NCI-H510A (cell line): ENCODE data around the gene VAV3.

Experiments
- DNase-seq: peaks from one replicate; lab custom pipeline; 2025; lab: John Stamatoyannopoulos, UW

The VAV3 gene

GRCh38 chr1:107833061-107833460 is 131.9 kb downstream of the VAV3 start:
- no peak for DNase-seq

GRCh38 chr1:107831921-107832320 is 133.1 kb downstream of the VAV3 start:
- no peak for DNase-seq

DNA sequence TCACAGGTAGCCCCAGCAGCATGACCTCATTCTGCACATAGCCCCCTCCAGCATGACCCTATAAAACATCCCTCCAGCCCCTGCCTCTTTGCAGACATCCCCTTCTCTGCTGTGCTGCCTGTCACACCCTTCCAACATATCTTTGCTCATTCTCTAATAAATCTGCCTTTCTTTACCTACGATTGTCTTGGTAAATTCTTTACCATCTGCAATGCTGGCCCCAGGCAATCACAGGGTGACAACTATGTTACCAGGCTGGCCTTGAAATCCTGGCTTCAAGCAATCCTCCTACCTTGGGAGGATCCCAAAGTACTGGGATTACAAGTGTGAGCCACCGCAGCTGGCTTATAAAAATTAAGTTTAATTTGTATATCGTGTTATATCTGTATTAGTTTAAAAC is 134.5 kb downstream of the VAV3 start:
- DNase-seq, result no peak

DNA sequence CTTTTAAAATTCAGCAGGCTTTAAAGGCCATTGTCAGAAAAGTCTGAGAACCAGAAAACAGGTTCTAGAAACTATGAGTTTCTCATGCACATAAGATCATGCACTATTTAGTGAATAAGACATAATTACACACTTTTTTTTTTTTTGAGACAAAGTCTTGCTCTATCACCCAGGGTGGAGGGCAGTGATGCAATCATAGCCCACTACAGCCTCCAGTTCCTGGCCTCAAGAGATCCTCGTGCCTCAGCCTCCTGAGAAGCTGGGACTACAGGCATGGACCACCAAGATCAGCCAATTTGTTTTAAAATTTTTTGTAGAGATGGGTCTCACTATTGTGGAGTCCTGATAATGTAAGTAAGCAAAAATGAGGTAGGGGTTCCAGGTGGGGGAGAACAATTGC is 134.9 kb downstream of the VAV3 start:
- DNase-seq, result no peak

DNA sequence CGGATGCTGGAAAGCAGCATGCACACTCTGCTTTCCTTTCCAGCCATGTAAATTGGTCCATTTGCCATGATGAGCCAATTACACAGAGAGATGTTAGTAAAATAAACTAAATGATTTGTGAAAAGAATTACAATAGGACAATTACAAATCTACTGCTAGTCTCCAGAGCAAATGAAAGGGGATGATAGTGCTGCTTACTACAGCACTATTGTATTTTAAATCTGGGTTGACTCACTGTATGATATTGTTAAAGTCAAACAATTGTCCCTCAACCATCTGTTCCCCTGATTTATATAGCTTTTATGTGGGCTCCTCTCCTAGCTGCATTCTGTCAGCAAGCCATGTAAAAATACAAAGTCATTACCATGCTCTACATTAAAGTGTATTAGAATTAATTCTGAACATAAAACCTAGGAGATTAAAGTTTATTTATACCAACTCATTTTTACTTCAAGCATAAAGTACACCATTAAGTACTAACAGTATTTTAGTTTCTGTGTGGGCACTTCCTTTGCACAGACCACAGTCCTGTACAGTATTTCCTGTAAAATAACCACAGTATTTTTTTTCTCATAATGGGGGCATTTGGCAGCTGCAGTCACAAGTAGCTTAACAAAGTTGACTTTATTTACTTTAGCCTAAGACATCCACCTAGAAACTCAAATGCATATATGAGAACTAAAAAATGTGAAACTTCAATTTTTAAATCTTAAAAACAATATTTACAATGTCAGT is 135.8 kb downstream of the VAV3 start:
- no peak for DNase-seq

DNA sequence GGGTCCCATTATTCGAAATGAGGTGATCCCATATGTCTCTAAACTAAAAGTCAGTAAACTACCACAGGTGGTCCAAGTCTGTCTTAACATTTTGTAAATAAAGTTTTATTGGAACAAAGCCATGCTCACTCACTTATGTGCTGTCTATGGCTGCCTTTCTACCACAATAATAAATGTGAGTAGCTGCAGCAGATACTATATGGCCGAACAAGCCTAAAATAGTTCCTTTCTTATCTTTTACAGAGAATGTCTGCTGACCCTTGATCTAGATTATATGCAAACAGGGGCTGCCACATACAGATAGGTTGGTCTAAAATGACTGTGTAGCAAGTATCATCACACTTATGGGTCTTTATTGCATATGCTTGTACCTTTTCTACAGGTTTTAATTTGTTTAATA is 140.0 kb downstream of the VAV3 start:
- no peak for DNase-seq

DNA sequence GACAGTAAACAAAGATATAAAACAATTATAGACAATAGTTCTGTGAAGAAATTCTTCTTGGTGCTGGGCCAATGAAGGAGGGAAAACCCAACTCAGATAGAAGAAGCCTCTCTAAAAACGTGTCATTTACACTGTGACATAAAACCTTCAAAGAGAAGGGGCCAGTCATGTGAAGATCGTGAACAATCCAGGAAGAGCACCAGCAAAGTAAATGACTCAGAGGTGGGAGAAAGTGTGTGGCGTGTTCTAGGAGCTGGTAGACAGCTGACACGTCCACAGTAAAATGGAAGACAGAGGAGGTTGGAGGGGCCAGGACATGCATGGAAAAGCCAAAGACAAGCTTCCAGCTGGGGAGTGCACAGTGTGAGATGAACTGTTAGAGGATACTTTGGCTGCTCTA is 143.6 kb downstream of the VAV3 start:
- DNase-seq, result no peak

GRCh38 chr1:107820801-107821200 is 144.2 kb downstream of the VAV3 start:
- no peak for DNase-seq

DNA sequence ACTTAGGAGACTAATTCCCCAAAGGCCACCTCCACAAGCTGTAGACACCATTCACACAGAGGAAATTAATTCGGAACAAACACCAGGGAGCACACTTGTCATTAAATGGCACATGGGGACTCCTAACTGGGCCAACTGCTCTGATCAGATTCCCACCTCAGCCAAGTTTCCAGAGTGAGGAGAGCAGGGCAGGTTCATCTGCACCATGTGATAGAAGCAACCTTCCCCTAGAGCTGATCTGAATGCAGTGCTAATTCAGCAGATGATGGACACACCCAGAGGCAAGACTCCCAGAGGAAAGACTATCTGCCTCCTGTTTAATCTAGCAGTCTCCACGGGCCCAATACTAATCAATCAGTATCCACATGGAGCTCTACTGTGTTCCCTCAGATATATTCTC is 147.0 kb downstream of the VAV3 start:
- DNase-seq, result no peak

DNA sequence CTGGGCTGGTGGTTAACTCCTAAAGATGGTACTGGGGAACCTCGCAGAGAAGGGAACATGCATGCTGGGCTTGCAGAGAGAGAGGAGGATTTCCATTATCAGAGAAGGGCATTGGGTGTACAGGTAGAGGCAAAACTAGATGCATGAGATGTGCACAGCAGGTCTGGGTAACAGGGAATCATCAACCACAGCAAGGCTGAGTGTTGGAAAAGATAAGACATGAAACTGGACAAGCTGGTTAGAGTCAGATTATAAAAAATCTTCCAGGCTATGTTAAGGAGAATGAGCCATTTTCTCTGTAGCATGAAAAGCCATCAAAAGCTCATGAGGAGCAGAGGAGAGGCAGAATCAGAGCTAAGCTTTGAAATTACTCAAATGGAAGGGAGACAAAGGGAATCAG is 147.8 kb downstream of the VAV3 start:
- DNase-seq, result no peak

GRCh38 chr1:107810291-107810951 is 154.6 kb downstream of the VAV3 start:
- no peak for DNase-seq

DNA sequence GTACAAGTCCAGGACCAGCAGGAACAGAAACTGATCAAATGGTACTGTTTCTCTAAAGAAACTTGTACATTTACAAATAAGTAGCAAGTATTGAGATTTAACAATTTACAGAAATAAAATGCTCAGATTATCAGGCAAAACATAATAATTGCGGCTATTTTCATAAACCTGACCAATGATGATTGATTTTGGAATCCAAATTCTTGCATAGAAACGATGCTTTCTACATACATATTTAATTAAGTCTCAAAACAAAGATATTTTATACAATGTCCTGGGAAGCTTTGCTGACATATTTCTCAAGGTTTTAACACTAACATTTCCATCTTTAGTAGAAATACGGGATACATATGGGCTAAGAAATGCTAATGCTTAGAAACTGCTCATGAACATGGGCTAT is 157.1 kb downstream of the VAV3 start:
- DNase-seq, result no peak

DNA sequence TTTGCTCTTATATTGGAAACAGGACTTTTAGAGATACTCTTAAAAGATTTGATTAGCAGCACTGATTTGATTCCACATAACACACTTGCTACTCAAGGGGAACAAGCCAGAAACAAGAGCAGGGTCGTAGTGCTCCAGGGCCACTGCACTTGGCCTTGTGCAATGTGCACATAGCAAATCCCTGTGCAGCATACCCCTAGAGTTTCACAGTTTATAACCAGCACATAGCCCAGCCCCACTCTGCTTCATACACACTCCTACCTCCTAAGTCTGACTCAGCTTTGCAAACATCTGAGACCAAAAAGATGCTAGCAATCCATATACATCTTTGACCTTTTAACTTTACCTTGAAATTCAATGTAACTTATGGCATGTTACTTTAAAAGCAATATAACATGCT is 157.6 kb downstream of the VAV3 start:
- DNase-seq, result no peak

DNA sequence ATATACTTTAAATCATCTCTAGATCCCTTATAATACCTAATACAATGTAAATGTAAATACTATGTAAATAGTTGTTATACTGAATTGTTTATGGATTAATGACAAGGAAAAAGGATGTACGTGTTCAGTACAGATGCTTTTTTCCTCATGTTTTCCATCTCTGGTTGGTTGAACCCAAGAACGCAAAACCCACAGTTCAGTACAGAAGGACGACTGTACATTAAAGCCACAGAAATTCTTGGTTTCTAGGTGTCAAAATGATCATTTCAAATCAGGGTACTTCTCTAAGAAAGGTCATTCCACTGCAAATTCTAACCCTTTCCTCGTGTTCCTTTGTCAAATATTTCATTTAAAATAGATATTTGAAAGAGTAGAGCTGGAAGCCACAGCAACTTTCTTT is 158.1 kb downstream of the VAV3 start:
- DNase-seq, result no peak

- DNase-seq, result no peak
These were observed 160.2 kb downstream of the VAV3 start for GRCh38 chr1:107804741-107805140.

DNA sequence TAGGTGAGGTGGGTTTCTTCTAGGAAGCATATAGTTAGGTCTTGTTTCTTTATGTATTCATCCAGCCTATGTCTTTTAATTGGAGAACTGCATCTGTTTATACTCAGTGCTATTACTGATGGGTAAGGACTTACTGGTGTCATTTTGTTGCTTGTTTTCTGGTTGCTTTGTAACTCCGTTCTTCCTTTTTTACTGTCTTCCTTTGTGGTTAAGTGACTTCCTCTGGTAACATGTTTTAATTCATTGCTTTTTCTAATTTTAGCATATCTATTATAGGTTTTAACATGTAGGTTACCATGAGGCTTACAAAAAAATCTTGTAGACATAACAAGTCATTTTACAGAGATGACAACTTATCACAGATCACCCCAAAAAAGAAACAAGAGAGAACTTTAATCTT is 160.8 kb downstream of the VAV3 start:
- DNase-seq, result no peak

GRCh38 chr1:107803579-107803978 is 161.4 kb downstream of the VAV3 start:
- DNase-seq, result no peak

DNA sequence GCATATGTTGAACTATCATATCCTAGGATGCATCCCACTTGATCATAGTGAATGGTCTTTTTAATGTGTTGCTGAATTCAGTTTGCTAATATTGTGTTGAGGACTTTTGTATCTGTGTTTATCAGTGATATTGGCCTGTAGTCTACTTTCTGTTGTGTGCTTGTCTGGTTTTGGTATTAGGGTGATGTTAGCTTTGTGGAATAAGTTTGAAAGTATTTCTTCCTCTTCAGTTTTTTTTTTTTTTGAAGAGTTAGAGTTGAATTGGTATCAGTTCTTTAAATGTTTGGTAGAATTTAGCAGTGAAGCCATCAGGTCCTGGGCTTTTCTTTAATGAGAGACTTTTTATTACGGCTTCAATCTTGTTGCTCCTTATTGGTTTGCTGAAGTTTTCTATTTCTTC is 162.3 kb downstream of the VAV3 start:
- DNase-seq, result no peak

GRCh38 chr1:107795994-107796393 is 169.0 kb downstream of the VAV3 start:
- no peak for DNase-seq

DNA sequence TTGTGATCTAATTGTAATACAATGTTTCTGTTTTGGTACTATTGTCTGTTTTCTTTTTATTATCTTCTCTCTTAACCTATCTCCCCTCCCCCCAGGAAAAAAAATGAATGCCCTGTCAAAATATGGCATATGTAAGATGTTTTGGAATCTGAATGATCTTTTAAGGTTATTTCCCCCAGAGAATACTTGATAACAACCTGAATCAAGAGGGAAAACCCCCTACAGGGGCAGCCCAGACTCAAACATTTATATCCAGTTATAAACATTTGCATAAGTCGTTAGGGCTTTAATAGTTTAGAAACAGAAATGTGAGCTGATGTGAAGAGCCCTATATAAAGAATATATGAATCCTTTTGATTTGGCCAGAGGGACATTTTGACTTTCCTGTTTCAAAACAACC is 169.5 kb downstream of the VAV3 start:
- DNase-seq, result no peak

GRCh38 chr1:107794571-107794970 is 170.4 kb downstream of the VAV3 start:
- no peak for DNase-seq

- DNase-seq, result no peak
These were observed 171.0 kb downstream of the VAV3 start for GRCh38 chr1:107793896-107794453.

GRCh38 chr1:107791348-107791747 is 173.6 kb downstream of the VAV3 start:
- no peak for DNase-seq
